NCI-H1930 (cell line): Measurements from ENCODE around the gene ZNF497.

Experiments used
- DNase-seq, 2 experiments: peaks; one replicate each; lab custom pipeline; 2025; lab: John Stamatoyannopoulos, UW

The ZNF497 gene

DNA sequence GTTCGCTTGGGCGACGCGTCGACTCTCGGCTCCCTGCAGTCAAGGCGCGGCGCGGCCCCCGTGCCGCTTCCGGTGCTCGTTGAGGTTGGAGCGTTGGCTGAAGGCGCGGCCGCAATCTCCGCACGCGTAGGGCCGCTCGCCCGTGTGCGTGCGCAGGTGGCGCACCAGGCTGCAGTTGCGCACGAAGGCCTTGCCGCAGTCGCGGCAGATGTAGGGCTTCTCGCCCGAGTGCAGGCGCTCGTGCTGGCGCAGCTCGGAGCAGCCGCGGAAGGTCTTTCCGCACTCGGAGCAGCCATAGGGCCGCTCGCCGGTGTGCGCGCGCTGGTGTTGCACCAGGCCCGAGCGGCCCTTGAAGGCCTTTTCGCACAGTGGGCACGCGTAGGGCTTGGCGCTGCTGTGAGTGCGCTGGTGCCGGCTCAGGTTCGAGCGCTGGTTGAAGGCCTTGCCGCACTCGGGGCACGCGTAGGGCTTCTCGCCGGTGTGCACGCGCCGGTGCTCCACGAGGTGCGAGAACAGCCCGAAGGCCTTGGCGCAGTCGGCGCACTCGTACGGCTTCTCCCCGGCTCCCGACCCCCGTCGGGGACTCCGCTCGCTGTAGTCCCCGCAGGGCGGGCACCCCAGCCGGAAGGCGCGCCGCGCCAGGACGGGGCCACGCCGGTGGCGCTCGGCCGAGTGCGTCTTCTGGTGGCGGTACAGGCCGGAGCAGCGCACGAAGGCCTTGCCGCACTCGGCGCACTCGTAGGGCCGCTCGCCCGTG, 5.3 kb upstream of the ZNF497 start:
- no peak for DNase-seq

DNA sequence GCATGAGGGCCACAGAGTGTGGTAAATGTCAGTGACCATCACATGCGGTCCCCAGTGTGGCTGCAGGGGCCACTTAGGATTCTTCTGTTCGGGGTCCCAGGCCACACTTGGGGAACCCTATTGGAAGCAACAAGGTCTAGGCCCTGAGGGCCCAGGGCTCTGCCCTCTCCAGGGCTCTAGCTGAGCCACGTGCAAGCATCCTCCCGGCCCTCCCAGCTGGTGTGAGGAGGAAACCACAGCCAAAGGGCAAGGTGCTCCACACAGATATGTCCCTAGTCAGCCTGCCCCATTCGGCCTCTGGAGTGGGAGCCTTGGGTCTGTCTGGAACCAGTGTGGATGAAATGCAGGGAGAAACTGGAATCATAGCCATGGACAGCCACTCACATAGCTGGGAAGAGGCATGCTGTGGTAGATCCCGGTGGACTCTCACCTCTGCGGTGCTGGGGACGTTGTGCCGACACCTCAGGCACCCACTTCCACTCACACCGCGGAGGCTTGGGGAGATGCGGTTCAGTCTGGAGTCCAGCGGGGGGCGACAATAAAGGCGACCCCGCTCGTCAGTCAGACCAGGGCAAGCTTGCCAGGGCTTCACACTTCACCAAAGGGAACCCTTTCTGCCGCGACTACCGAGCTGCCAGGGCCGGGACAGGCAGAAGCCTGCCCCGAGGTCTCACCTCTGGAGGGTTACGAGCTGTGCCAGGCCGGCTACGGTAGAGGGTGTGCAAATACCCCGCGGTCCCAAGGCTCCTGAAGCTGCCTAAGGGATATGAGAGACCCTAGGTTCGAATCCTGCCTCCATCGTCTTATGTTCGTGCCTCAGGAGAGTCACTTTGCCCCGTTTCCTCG, 4.3 kb upstream of the ZNF497 start:
- DNase-seq: no peak

DNA sequence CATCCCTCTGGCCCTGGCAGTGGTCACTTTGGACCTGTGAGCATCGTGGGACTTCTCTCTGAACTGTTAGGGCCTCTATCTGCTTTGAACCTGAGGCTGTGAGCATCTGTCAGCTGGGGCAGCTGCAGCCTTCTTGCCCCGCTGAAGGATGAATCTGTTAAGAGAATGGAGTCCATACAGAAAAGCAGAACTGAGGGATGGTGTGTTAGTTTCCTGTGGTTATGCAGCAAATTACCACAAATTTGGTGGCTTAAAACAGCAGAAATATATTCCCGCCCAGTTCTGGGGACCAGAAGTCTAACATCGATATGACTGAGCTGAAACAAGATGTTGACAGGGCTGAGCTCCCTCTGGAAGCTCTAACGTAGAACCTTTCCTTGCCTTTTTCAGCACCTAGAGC, 1.6 kb upstream of the ZNF497 start:
- no peak for DNase-seq

DNA sequence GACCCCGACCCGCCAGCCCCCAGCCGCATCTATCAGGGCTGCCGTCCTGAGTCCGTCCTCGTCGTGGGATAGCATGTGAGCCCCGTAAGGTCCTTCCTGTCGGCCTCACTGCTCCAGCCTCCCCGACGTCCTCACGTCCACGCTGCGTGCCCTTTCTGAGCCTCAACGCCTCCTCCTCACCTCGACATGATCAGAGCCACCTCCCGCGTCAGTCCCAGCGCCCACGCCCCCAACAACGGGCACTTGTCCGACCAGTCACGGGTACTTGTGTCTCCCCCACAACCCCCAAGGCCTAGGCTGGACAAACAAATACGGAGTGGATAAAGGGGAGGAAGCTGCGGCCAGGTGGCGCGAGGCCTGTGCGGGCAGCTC, 665 bp downstream of the ZNF497 start:
- peak; percentile 59 to 64 for DNase-seq

DNA sequence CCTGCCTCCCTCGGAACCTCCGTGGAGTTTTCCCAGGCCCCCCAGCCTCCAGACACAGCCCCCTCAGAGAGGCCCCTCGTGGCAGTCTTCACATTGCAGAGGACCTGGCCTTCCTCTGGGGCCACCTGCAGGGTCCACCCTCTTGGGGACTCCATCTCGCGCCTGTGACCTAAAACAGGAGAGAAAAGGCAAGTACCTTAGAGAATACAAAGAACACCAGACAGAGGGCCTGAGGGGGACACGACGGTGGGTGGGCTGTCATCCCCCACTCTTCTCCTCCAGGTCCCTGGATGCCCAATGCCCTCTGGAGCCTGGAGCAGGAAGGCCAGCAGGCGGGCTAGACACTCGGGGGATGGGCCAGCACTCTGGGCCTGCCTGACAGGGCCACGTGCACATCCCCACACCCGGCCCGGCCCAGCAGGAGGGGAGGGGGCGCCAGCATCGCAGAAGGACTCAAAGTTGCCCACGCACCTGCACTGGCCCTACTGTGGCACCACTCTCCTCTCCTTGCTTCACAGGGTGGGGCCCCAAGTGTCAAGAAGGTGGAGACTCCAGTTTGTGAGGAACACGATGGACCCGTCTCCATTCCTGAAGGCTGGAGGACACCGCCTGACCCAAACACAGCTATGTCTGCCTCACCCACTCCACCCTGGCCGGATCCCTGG, 4.9 kb downstream of the ZNF497 start:
- no peak for DNase-seq

DNA sequence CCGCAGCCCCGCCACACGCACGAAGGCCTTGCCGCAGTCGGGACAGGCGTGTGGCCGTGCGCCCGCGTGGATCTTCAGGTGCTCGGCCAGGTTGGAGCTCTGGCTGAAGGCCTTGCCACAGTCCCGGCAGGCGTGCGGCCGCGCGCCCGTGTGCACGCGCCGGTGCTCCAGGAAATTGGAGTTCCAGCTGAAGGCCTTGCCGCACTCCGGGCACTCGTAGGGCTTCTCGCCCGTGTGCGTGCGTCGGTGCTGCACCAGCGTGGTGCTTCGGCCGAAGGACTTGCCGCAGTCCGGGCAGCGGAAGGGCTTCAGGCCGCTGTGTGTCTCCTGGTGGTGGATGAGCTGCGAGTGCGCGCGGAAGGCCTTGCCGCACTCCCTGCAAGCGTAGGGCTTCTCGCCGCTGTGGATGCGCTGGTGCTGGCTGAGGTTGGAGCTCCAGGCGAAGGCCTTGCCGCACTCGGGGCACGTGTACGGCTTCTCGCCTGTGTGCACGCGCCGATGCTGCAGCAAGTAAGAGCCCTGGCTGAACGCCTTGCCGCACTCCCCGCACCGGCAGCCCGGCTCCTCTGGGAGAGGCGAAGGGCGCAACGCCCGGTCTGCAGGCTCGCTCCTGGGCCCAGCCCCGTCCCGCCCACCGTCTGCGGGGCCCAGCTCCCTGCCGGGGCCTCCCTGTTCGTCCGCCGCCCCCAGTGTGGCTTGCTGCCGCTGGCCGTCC, 5.6 kb downstream of the ZNF497 start:
- no peak for DNase-seq

DNA sequence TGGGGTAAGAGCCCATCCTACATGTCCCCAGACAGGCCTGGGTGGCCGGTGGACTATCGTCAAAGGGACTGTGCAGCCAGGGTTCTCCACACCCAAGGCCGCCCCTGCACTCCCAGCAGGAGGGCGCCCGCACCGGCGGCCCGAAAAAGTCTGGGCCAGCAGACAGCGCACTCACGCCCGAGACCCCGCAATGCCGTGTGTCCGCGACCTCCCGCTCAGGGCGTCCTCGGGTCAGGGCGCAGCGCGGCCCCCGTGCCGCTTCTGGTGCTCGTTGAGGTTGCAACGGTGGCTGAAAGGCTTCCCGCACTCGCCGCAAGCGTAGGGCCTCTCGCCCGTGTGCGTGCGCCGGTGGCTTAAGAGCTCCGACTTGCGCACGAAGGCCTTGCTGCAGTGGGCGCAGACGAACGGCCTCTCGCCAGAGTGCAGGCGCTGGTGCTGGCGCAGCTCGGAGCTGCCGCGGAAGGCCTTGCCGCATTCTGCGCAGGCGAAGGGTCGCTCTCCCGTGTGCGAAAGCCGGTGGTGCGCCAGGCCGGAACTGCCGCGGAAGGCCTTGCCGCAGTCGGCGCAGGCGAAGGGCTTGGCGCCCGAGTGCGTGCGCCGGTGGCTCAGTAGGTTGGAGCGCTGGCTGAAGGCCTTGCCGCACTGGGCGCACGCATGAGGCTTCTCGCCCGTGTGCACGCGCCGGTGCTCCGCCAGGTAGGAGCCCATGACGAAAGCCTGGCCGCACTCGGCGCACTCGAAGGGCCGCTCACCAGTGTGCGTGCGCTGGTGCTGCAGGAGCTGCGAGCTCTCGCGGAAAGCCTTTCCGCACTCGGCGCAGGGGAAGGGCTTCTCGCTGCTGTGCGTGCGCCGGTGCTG, 6.4 kb downstream of the ZNF497 start:
- DNase-seq: no peak

DNA sequence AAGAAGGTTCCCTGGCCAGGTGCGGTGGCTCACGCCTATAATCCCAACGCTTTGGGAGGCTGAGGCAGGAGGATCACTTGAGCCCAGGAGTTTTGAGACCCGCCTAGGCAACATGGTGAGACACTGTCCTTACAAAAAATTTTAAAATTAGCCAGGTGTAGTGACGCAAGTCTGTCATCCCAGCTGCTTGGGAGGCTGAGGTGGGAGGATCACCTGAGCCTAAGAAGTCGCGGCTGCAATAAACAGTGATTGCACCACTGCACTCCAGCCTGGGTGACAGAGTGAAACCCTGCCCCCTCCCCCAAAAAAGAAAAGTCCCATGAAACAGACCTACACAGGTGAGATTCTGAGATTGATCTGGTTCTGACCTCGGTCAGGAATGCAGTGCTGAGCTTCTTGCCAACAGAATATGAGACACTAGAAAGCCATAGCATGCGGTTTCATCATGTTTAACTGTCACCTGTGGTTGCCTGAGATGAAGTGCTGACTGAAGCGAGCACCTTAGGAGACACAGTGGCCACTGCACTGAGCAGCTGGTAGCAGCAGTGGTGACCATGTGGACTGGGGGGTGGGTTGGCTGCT, 7.2 kb downstream of the ZNF497 start:
- DNase-seq: no peak

DNA sequence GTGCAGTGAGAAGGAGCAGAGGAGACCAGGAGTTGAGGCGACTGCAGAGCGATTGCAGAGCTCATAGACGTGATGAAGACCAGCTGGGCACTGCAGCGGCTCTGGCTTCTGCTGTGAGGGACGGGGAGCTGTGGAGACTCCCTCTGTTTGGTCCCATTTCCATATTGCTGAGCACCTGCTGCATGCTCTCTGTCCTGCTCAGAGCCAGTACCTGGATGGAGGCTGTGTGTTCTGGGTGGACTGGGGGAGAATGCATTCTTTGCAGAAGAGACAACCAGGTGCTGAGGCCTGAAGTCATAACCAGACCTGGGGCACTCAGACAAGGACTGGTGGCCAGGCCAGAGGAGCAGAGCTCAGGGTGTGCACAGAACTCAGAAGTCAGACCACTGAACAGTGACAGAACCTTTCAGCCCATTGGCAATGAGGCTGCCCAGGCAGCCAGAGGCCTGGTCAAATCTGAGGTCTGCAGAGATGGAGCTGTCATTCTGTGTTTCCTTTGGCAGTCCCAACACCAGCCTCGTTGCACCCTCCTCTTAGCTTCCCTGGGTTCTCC, 8.0 kb downstream of the ZNF497 start:
- DNase-seq: no peak

DNA sequence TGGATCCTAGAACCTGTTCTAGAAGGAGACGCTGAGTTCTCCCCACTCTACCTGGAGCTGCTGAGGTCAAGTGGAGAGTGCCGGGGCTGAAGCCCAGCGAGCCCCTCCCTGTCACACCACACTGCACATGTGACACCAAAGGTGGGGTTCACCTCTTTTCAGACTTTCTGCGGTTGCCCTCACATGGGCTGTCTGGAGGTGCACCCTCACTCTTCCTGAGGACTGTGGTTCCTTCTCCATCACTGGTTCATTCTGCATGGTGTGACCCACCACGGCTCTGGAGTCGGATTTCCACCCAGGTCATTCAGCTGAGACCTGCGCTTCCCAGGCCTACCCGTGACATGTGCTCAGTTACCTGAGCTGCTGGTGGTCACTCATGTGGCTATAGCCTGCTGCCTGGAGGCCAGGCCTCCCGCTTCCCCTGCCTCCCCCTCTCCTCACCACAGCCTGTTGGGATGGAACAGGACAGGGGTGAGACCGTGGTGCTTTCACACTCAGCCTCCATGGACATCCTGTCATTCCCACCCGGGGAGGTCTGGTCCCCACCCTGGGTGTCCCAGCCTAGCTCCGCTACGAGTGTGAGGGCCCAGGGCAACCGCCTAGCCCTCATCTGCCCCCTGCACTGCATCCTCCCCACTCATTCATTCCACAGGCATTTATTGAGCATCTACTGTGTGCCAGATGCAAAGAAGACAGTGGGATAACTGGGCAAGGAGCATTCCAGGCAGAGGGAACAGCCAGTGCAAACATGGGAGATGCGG, 8.7 kb downstream of the ZNF497 start:
- no peak for DNase-seq

DNA sequence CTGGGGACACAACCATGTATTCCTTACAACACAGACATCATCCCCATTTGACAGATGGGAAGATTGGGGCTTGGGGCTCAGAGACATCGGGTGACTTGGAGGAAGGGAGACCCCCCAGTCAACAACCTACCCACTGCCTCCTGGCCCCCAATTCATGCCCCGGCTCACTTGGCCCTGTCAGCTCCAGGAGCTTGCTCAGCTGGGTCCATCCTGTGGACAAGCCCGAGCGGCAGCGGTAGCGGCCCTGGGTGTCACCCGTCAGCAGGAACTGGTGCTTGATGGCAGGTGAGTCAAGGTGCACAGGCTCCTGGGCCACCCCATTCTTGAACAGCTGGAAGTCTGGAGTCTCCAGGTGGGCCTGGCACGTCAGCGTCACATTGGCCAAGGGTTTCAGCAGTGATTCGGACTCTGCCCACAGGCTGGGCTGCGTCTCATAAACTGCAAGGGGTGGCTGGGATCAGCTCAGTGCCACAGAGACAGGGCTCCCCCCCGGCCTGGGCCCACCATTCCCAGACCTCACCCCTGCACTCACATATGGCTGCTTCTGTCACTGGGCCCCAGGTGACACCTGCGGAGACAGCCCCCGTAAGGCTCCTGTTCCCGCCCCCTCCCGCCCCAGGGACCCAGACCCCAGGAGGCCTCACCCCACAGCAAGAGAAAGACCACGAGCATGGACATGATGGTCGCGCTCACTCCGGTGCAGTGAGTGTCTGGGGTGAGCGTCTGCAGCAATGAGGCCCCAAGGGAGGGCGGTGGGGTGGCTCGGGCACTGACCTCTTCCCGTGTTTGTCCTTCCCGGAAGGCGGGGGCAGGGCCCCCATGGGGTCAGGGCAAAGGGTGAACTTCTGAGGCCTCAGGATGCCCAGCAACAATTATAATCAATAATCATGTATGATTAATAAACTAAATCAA, 9.5 kb downstream of the ZNF497 start, which contains the start of gene A1BG:
Gene A1BG, minus strand, starts transcription at position 733 of the 912 bp plus-strand sequence. Its CDS starts 55 bp downstream, at position 678.
- no peak for DNase-seq

DNA sequence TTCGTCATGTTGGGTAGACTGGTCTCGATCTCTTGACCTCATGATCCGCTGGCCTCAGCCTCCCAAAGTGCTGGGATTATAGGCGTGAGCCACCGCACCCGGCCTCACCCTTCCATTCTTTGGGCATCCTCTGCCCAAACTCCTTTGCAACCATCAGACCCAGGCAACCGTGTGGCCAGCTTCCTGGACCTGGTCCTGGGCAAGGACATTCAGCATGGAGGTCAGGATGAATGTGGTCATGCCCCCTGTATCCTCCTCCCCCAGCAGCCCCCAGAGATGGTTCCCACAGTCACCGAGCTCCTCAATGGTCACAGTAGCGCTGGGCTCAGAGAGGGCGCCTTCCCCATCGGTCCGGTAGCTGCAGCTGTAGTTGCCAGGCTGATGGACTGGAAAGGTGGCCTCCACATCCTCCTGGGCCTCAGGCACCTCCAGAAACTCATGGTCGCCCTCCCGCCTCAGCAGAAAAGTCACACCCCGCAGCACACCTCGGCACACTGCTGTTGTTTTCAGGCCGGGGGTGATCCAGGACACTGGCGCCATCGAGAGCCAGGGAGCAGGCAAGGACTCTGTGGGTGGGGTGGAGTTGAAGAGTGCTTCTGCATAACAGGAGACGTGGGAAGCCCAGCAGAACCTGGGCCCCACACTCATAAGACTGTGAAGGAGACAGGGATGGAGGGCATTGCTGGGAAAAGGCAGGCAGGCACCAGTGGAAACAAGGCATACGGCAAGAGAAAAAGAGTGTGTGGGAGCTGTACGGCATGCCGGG, 10.4 kb downstream of the ZNF497 start:
- DNase-seq: no peak

DNA sequence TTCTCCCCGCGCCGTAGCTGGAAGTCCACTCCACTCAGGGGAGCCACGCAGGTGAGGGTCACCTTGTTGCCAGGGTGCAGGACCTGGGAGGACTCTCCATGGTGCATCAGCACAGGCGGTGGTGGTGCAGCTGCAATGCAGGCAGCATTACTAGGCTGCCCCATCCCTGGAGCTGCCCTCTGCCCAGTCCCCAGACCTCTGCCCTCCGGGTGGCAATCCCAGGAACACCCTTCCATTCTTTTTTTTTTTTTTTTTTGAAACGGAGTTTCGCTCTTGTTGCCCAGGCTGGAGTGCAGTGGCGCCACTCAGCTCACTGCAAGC, 11.0 kb downstream of the ZNF497 start:
- no peak for DNase-seq

DNA sequence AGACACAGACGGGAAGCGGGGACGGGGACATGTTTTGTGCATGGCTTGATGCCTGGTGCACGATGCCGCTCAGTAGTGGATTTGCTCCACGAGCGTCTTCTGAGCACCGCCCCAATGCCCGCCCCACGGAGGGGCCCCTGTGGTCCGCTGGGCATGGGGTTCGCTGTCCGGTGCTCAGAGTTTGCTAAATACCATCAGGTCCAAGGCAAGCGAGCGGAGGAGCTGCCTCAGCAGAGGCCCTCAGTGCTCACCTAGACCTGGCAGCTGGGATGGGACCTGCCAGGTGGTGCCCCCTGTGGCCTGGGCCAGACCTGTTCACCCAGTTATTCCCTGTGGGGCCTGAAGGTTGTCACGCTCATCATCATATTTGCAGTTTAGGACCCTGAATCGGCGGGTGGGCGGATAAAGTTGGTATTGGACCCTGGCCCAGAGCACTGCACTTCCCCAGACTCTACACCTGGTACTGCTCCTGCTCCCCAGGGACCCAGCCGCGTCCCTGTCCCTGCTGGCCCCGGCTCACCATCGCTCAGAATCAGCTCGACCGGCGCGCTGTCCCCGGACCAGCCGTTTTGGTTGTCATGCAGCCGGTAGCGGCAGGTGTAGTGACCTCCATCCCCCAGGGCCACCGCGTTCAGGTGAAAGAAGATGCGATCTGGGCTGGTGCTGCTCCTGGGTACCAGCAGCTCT, 11.5 kb downstream of the ZNF497 start:
- no peak for DNase-seq

DNA sequence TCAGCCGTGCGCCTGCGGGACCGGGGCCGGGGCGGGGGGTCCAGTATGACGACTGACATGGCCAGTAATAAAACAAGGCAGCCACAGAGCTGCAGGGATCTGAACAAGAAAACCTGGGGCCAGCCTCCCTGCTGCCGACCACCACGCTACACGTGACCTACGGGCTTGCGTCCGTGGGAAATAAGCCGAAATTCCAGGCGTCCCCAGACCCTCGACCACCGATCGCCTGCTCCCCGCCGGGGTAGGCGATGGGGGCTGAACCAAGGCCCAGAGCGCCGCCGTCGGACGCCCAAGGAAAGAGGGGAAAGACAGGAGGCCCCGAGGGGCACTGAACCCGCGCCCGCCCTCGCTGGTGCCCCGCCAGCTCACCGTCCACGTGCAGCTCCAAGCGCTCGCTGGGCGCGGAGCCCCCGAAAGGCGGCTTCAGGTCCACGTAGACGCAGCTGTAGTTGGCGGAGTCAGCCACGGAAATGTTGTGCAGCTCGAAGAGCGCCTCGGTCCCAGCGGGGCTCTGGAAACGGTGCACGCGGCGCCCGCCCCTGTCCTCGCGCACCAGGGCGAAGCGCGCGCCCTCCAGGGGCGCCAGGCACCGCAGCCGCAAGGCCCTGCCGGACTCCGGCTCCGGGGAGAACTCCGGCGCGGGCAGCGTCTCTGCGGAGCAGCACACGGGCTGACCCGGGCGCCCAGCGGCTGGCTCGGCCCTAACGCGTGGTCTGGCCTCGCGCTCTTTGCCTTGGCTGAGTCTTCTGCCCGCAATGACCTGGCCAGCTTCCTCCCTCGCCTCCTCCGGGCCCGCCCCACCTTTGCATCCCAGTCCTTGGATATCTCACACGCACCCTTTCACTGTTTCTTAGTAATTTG, 12.3 kb downstream of the ZNF497 start:
- DNase-seq: no peak

DNA sequence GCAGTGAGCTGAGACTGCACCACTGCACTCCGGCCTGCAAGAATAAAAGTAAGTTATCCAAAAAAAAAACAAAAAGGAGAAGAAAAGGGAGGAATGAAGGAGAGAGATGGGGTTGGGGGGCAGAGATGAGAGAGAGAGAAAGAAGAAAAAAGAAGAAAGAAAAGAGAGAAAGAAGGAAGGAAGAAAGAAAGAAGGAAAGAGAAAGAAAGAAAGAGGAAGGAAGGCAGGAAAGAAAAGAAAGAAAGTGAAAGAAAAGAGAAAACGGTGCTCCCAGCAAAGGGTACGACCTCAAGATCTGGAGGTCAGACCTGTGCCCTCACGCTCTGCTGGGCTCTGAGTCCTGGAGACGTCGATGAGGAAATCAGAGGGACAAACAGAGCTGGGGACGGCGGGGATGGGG, 13.0 kb downstream of the ZNF497 start:
- no peak for DNase-seq
